H1 (cell line): ENCODE data around the gene NUP133. TPM values are rescaled to one million over a fixed set of nuclear protein-coding genes. Genes with fewer than 3 reads are reported as not detected.

Source experiments
- CTCF ChIA-PET: fragments of 300-600 bp; sonication (Branson Sonifier 250); formaldehyde crosslinking; loops from one replicate; lab custom pipeline; 2021; ENCODE audit not compliant: partially characterized antibody; lab: Charles Lee
- POLR2A ChIA-PET: fragments of 300-600 bp; sonication (Branson Sonifier 250); formaldehyde crosslinking; loops from one replicate; lab custom pipeline; 2021; ENCODE audit warnings: inconsistent platforms; ENCODE audit not compliant: partially characterized antibody; lab: Charles Lee
- DNase-seq, 2 experiments: peaks; one replicate each; pipeline versions ENCODE4 v3.0.0 to v3.0.0-alpha.2; 2010 to 2022; ENCODE audit warnings: low spot score in 2 of 2, low read depth in 1 of 2, mixed read lengths in 1 of 2
- FAIRE-seq: peaks from 2 replicates; lab custom pipeline; 2011; peaks lifted over from hg19 to GRCh38; lab: Jason Lieb, UNC
- H2AFZ ChIP-seq: 2 replicates; pipeline ENCODE4 v1.8.1; 2012; ENCODE audit warnings: low read length, inconsistent platforms
- H2AK5ac ChIP-seq: 2 replicates; pipeline ENCODE4 v1.6.1; 2013; ENCODE audit warnings: low read depth, low read length
- H2BK120ac ChIP-seq: replicated peaks from 2 replicates; pipeline ENCODE3; 2013; ENCODE audit warnings: low read depth, low read length, inconsistent platforms
- H2BK12ac ChIP-seq: 2 replicates; pipeline ENCODE4 v1.6.1; 2013; ENCODE audit warnings: low read depth, low read length
- H2BK15ac ChIP-seq: 2 replicates; pipeline ENCODE4 v1.6.1; 2013; ENCODE audit warnings: low read length
- H2BK20ac ChIP-seq: 2 replicates; pipeline ENCODE4 v1.6.1; 2013; ENCODE audit warnings: low read length
- H2BK5ac ChIP-seq: 2 replicates; pipeline ENCODE4 v1.6.1; 2013; ENCODE audit warnings: low read depth, low read length
- H3K14ac ChIP-seq: 2 replicates; pipeline ENCODE4 v1.6.1; 2013; ENCODE audit warnings: inconsistent platforms; ENCODE audit not compliant: insufficient read length
- H3K18ac ChIP-seq: 2 replicates; pipeline ENCODE4 v1.6.1; 2013; ENCODE audit warnings: low read length; ENCODE audit errors: extremely low read depth
- H3K23ac ChIP-seq: 2 replicates; pipeline ENCODE4 v1.6.1; 2013; ENCODE audit warnings: inconsistent platforms; ENCODE audit not compliant: insufficient read length
- H3K23me2 ChIP-seq: 2 replicates; pipeline ENCODE4 v1.6.1; 2013; ENCODE audit warnings: low read depth, low read length
- H3K27ac ChIP-seq: 2 replicates; pipeline ENCODE4 v1.6.1; 2011; ENCODE audit warnings: low read depth, low read length, inconsistent platforms
- H3K27me3 ChIP-seq, 4 experiments: replicated peaks in 1 of 4; 1 replicate in 1 of 4; 2 replicates in 3 of 4; pipeline versions ENCODE4 v1.6.1 to v1.8.1; 2011 to 2013; ENCODE audit warnings: low read length in 3 of 4, mild to moderate bottlenecking in 3 of 4, inconsistent platforms in 2 of 4, mixed read lengths in 2 of 4, moderate library complexity in 1 of 4; ENCODE audit not compliant: control insufficient read depth in 3 of 4, insufficient read depth in 3 of 4; ENCODE audit errors: extremely low read depth in 1 of 4
- H3K36me3 ChIP-seq, 4 experiments: 2 replicates each; pipeline versions ENCODE4 v1.6.1 to v1.8.1; 2011 to 2013; ENCODE audit warnings: mild to moderate bottlenecking in 4 of 4, low read length in 3 of 4, moderate library complexity in 2 of 4, control low read depth in 1 of 4, inconsistent platforms in 1 of 4; ENCODE audit not compliant: insufficient read depth in 4 of 4, control insufficient read depth in 2 of 4
- H3K4ac ChIP-seq: replicated peaks from 2 replicates; pipeline ENCODE3; 2013; ENCODE audit warnings: low read length, low read depth, mixed read lengths, inconsistent platforms; ENCODE audit not compliant: insufficient read length
- H3K4me1 ChIP-seq, 4 experiments: replicated peaks in 1 of 4; 1 replicate in 1 of 4; 2 replicates in 3 of 4; pipeline versions ENCODE4 v1.6.1 to v1.8.1; 2011 to 2013; ENCODE audit warnings: low read length in 3 of 4, inconsistent platforms in 2 of 4, mixed read lengths in 1 of 4; ENCODE audit not compliant: insufficient read depth in 4 of 4, control insufficient read depth in 3 of 4
- H3K4me2 ChIP-seq, 2 experiments: 2 replicates each; pipeline versions ENCODE4 v1.6.1 to v1.8.1; 2011 to 2013; ENCODE audit warnings: low read depth in 2 of 2, low read length in 2 of 2, control low read depth in 1 of 2, inconsistent platforms in 1 of 2, mild to moderate bottlenecking in 1 of 2; ENCODE audit not compliant: insufficient read depth in 1 of 2
- H3K4me3 ChIP-seq, 4 experiments: fragments of 200-600, 300-600 bp in 1 of 4; sonication (generic), shearing (Covaris generic), sonication (Bioruptor Twin) in 1 of 4; 2 replicates each; pipeline versions ENCODE4 v1.5.1 to v1.8.1; 2011 to 2016; ENCODE audit warnings: low read length in 4 of 4, low read depth in 3 of 4, control low read depth in 2 of 4, inconsistent platforms in 2 of 4, mild to moderate bottlenecking in 2 of 4, mixed read lengths in 1 of 4, moderate library complexity in 1 of 4; ENCODE audit not compliant: insufficient read depth in 2 of 4; ENCODE audit errors: extremely low read depth in 1 of 4
- H3K56ac ChIP-seq: replicated peaks from 2 replicates; pipeline ENCODE3; 2013; ENCODE audit warnings: low read depth, mild to moderate bottlenecking, mixed read lengths, low read length, inconsistent platforms; ENCODE audit not compliant: insufficient read length
- H3K79me1 ChIP-seq: 2 replicates; pipeline ENCODE4 v1.6.1; 2013; ENCODE audit warnings: low read depth, low read length, control low read depth
- H3K79me2 ChIP-seq, 2 experiments: 2 replicates each; pipeline versions ENCODE4 v1.6.1 to v1.8.1; 2012 to 2013; ENCODE audit warnings: low read length in 2 of 2, mild to moderate bottlenecking in 2 of 2, inconsistent platforms in 1 of 2; ENCODE audit not compliant: insufficient read depth in 2 of 2, control insufficient read depth in 1 of 2
- H3K9ac ChIP-seq, 4 experiments: replicated peaks in 1 of 4; 1 replicate in 1 of 4; 2 replicates in 3 of 4; pipeline versions ENCODE4 v1.6.1 to v1.8.1; 2011 to 2013; ENCODE audit warnings: low read depth in 3 of 4, low read length in 3 of 4, control low read depth in 2 of 4, mild to moderate bottlenecking in 2 of 4, moderate library complexity in 2 of 4, inconsistent platforms in 1 of 4; ENCODE audit errors: extremely low read depth in 1 of 4
- H3K9me3 ChIP-seq, 2 experiments: 2 replicates each; pipeline versions ENCODE4 v1.6.1 to v1.8.1; 2012 to 2013; ENCODE audit warnings: mild to moderate bottlenecking in 2 of 2, moderate library complexity in 2 of 2, control low read depth in 1 of 2, inconsistent platforms in 1 of 2, low read depth in 1 of 2, low read length in 1 of 2, mixed read lengths in 1 of 2; ENCODE audit not compliant: insufficient read depth in 2 of 2
- H4K20me1 ChIP-seq, 2 experiments: replicated peaks in 1 of 2; 2 replicates each; pipeline versions ENCODE3 to v1.8.1; 2011 to 2013; ENCODE audit warnings: inconsistent platforms in 2 of 2, low read length in 2 of 2, mild to moderate bottlenecking in 1 of 2; ENCODE audit not compliant: insufficient read depth in 2 of 2, control insufficient read depth in 1 of 2
- H4K5ac ChIP-seq: 2 replicates; pipeline ENCODE4 v1.6.1; 2013; ENCODE audit warnings: low read length, low read depth, mixed read lengths, inconsistent platforms; ENCODE audit not compliant: insufficient read length
- H4K8ac ChIP-seq: 2 replicates; pipeline ENCODE4 v1.8.0; 2013; ENCODE audit warnings: mild to moderate bottlenecking, moderate library complexity, low read length, inconsistent platforms; ENCODE audit not compliant: insufficient read depth; ENCODE audit errors: extremely low read depth
- H4K91ac ChIP-seq: replicated peaks from 2 replicates; pipeline ENCODE3; 2013; ENCODE audit warnings: low read length, mixed read lengths, inconsistent platforms; ENCODE audit not compliant: insufficient read length
- BRCA1 ChIP-seq: IDR thresholded peaks from 2 replicates; pipeline ENCODE4 v1.6.1; 2012; ENCODE audit warnings: low read depth, low read length, improper control_type of control experiment
- CHD2 ChIP-seq: IDR thresholded peaks from 2 replicates; pipeline ENCODE4 v1.6.1; 2012; ENCODE audit warnings: low read length, improper control_type of control experiment
- CTCF ChIP-seq, 3 experiments: IDR thresholded peaks; 1 replicate in 2 of 3; 2 replicates in 1 of 3; pipeline versions ENCODE4 v1.5.1 to v1.6.1; 2011; ENCODE audit warnings: low read length in 3 of 3, mild to moderate bottlenecking in 3 of 3, inconsistent platforms in 2 of 3, low read depth in 1 of 3, moderate library complexity in 1 of 3; ENCODE audit not compliant: insufficient read depth in 1 of 3; ENCODE audit errors: control extremely low read depth in 1 of 3
- KDM4A ChIP-seq: IDR thresholded peaks from one replicate; pipeline ENCODE4 v1.7.1; 2012; ENCODE audit warnings: low read depth, mild to moderate bottlenecking, moderate library complexity, low read length, inconsistent platforms; ENCODE audit not compliant: severe bottlenecking
- RAD21 ChIP-seq, 2 experiments: IDR thresholded peaks in 1 of 2; conservative IDR thresholded peaks in 1 of 2; 2 replicates each; pipeline ENCODE4 v1.6.1; 2011; ENCODE audit warnings: low read depth in 2 of 2, low read length in 2 of 2, improper control_type of control experiment in 1 of 2, inconsistent platforms in 1 of 2, mild to moderate bottlenecking in 1 of 2, moderate library complexity in 1 of 2
- SP1 ChIP-seq: IDR thresholded peaks from 2 replicates; pipeline ENCODE4 v1.6.1; 2011; ENCODE audit warnings: low read depth, low read length
- TEAD4 ChIP-seq: IDR thresholded peaks from 2 replicates; pipeline ENCODE4 v1.6.1; 2012; ENCODE audit warnings: low read depth, low read length, inconsistent platforms, mixed read lengths
- WGBS, 2 experiments: shearing (Covaris generic) in 1 of 2; methylation state at CpG; one replicate each; pipeline versions ENCODE4 v1.1.6 to v1.1.7; 2013 to 2015; ENCODE audit warnings: low lambda C conversion rate in 2 of 2, mixed read lengths in 2 of 2, inconsistent platforms in 1 of 2, low coverage in 1 of 2, missing lambda C conversion rate in 1 of 2; ENCODE audit not compliant: insufficient replicate concordance in 2 of 2, insufficient coverage in 1 of 2, insufficient read length in 1 of 2; ENCODE audit errors: extremely low coverage in 1 of 2, missing lambda C conversion rate in 1 of 2; 5-methylcytosine and 5-hydroxymethylcytosine counted together
- polyA plus RNA-seq, 7 experiments: library from polyadenylated mRNA; depleted of rRNA in 3 of 7; stranded (reverse) in 5 of 7; unstranded in 2 of 7; fragments of >200 nt in 5 of 7; fragments of 200-250 nt in 2 of 7; gene quantifications; 1 replicate in 5 of 7; 2 replicates in 1 of 7; 4 replicates in 1 of 7; pipeline versions ENCODE4 v1.2.1 to v1.2.3, GENCODE V29; 2011 to 2013; ENCODE audit warnings: missing spikeins in 2 of 7, mixed read lengths in 2 of 7
- total RNA-seq: library from RNA; stranded (reverse); fragmentation: NEBNext Ultra II Directional; extraction: Animal tissue kit (Norgen Biotek cat#: 25700); gene quantifications from 2 replicates; pipeline ENCODE4 v1.2.1, GENCODE V29; 2021

Gene NUP133
- total and polyA plus RNA-seq, 2 of the 8 experiments (the other 6 are each of a cell fraction or from before 2014, with no cell fraction given): 20.6 to 72.1 TPM

DNA sequence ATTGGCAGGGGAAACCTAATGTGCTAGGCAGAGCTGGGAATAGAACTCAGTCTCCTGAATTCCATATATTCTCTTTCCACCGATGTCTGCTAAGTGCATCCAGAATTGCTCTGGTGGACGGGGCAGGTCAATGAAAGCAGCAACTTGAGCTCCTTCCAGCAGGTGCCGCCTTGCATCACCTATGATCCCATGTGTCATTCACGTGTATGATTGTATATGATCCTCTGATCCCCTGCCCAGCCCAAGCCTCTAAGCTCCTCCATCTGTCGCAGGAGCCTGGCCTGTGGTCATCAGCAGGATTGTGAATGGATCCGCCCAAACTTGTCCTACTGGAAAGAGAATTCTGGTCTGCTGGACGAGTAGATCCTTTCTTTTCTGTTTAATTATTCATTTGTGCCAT lies 87.4 kb downstream of the NUP133 start:
- Histone ChIP-seq H4K91ac (no peak overlapping the region), H3K79me2 (no peaks in the 10 kb centered on the region), H2BK120ac (no peak overlapping the region), H2BK20ac (peak overlapping the region; percentile 74), H3K23ac (no peak overlapping the region), H2BK5ac (no peak overlapping the region), H4K5ac (no peak overlapping the region), H3K27ac (no peak overlapping the region), H3K4ac (no peak overlapping the region), H3K4me2 (no peak overlapping the region), H3K23me2 (no peaks in the 10 kb centered on the region), H3K4me1 (peaks cover 0 to 4% (median 0%) of the 10 kb centered on the region in 4 experiments; a peak in 1 of 7 replicates), H2BK15ac (no peak overlapping the region), H3K79me1 (no peaks in the 10 kb centered on the region), H2BK12ac (no peak overlapping the region), H3K9ac (no peak overlapping the region), H3K4me3 (no peak overlapping the region), H3K9me3 (peaks cover 0 to 6% of the 10 kb centered on the region in 2 experiments; a peak in 1 of 4 replicates), H2AK5ac (no peak overlapping the region), H3K14ac (no peak overlapping the region), H3K36me3 (no peaks in the 10 kb centered on the region), H2AFZ (no peak overlapping the region), H3K56ac (no peak overlapping the region), H4K20me1 (no peaks in the 10 kb centered on the region), H3K27me3 (no peaks in the 10 kb centered on the region), H3K18ac (no peak overlapping the region), H4K8ac (no peak overlapping the region)
- ChIA-PET POLR2A (interaction anchor here (0.8 to 3.8 kb wide), 5 partner anchors 10 to 20 kb away, joined by 3 to 25 read pairs (median 8); partner anchors contain the start of gene ACTA1), CTCF (interaction anchor here (0.6 to 2.8 kb wide), 10 partner anchors 9 to 109 kb away, joined by 3 to 16 read pairs (median 4); no protein-coding TSS in a partner anchor)
- no peak for DNase-seq
- 83% methylated on average over 7 of the region's 7 CpGs; no CpG with 5 or more reads in 1 of the 2 experiments for WGBS, 2 experiments
- TF ChIP-seq CTCF (IDR thresholded peaks at IDR 0.05; ENCODE audit: control extremely low read depth in 1 of 3, insufficient read depth in 1 of 3, low read depth in 1 of 3, low read length in 3 of 3): peak in 2 of 3 experiments; percentile 11 to 32; a peak in 2 of 4 replicates
- TF ChIP-seq TEAD4: no peak
- no peak for TF ChIP-seq BRCA1
- no peak for TF ChIP-seq SP1
- TF ChIP-seq CHD2: no peak
- 0 out of 4 replicates have a peak, but pooled peaks of 1 of the 2 experiments have one; percentile 8 for TF ChIP-seq RAD21 (IDR thresholded peaks at IDR 0.05 in 1 of 2, conservative IDR thresholded peaks at IDR 0.05 in 1 of 2; ENCODE audit: low read depth in 2 of 2, low read length in 2 of 2)
- TF ChIP-seq KDM4A: no peak
- FAIRE-seq: no peak
